ENCODE measurements around the gene FAM177B.

DNA sequence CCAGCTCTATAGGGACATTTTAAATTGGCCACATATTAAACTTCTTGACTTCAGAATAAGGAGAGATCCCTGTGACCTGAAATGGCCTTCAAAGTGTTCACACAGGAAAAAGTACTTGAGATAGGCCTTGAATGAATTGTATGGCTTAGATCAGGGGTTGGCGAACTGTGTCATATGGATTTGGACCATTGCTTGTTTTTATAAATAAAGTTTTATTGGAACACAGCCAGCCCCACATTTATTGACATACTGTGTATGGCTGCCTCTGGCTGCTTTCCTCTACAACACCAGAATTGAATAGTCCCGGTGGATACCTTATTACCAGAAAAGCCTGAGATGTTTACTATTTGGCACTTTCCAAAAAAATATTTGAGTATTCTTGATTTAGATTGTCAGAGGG lies 20.6 kb upstream of the FAM177B start:
- TF ChIP-seq, protein P1, sequence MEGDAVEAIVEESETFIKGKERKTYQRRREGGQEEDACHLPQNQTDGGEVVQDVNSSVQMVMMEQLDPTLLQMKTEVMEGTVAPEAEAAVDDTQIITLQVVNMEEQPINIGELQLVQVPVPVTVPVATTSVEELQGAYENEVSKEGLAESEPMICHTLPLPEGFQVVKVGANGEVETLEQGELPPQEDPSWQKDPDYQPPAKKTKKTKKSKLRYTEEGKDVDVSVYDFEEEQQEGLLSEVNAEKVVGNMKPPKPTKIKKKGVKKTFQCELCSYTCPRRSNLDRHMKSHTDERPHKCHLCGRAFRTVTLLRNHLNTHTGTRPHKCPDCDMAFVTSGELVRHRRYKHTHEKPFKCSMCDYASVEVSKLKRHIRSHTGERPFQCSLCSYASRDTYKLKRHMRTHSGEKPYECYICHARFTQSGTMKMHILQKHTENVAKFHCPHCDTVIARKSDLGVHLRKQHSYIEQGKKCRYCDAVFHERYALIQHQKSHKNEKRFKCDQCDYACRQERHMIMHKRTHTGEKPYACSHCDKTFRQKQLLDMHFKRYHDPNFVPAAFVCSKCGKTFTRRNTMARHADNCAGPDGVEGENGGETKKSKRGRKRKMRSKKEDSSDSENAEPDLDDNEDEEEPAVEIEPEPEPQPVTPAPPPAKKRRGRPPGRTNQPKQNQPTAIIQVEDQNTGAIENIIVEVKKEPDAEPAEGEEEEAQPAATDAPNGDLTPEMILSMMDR (conservative IDR thresholded peaks at IDR 0.05; ENCODE audit: low read length), result no peak
- no peak for TF ChIP-seq EZH2phosphoT487 (IDR thresholded peaks at IDR 0.05; ENCODE audit: borderline replicate concordance, low read depth, low read length)

All from OCI-LY7 (cell line).